Lower leg skin (tissue), 4 donors: Measurements from ENCODE around the gene IL1A. TPM values are rescaled to one million over a fixed set of nuclear protein-coding genes. Genes with fewer than 3 reads are reported as not detected.

Source experiments
- DNase-seq, 2 donors: peaks; one replicate each; pipeline ENCODE4 v3.0.0-alpha.2; 2019; ENCODE audit warnings: low spot score in 2 of 2
- H3K4me3 ChIP-seq: fragments of 200-600 bp; sonication (generic); 2 replicates; pipeline ENCODE4 v1.5.1; 2017; ENCODE audit warnings: mild to moderate bottlenecking, low read depth; ENCODE audit not compliant: poor library complexity, severe bottlenecking
- POLR2A ChIP-seq, 2 donors: fragments of 450-650 bp; IDR thresholded peaks; one replicate each; pipeline ENCODE4 v1.6.1; 2016 to 2017; ENCODE audit warnings: antibody characterized with exemption in 2 of 2, mild to moderate bottlenecking in 1 of 2, moderate library complexity in 1 of 2
- WGBS, 2 donors: methylation state at CpG; one replicate each; pipeline ENCODE4 v1.1.5; 2018; 5-methylcytosine and 5-hydroxymethylcytosine counted together
- intact Hi-C: fragments of 100-400 bp; cut with DNase I; formaldehyde crosslinking; loops from one replicate; pipeline ENCODE4 v1.15.0; 2023; ENCODE audit warnings: low total_unique reads
- total RNA-seq, 4 donors: library from RNA; depleted of rRNA; stranded (reverse); fragments of >200 nt; gene quantifications; one replicate each; pipeline ENCODE4 v1.1.0, GENCODE V29; 2016
- TF ChIP-seq, protein P1 (sequence below), 3 donors: fragments of 450-650 bp; IDR thresholded peaks; one replicate each; pipeline ENCODE4 v1.5.1; 2016; ENCODE audit warnings: antibody characterized with exemption in 3 of 3, mild to moderate bottlenecking in 3 of 3, moderate library complexity in 2 of 3

The IL1A gene
- total RNA-seq, 4 donors from 2014 or later: 0.53 to 5.3 (median 0.84) TPM

DNA sequence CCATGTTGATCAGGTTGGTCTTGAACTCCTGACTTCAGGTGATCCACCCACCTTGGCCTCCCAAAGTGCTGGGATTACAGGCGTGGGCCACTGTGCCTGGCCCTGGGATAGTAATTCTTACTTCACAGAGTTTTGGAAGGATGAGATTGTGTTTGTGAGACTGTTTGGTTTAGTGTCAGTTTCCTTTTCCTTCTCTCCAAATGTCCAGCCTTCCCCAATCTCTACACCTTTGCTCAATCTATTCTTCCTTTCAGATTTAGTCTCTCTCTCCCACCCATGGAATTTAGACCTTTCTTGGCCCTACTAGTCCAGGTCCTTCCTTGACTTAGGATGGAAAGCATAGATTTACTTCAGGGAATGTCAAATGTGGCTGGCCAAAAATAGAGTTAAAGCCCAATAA is 12.2 kb upstream of the IL1A start:
- DNase-seq: no peak
- no peak overlapping the region for H3K4me3 ChIP-seq
- WGBS, 2 donors: 0% methylated on average over 1 of the region's 1 CpG
- no peak for TF ChIP-seq POLR2A (IDR thresholded peaks at IDR 0.05)
- TF ChIP-seq, protein P1, sequence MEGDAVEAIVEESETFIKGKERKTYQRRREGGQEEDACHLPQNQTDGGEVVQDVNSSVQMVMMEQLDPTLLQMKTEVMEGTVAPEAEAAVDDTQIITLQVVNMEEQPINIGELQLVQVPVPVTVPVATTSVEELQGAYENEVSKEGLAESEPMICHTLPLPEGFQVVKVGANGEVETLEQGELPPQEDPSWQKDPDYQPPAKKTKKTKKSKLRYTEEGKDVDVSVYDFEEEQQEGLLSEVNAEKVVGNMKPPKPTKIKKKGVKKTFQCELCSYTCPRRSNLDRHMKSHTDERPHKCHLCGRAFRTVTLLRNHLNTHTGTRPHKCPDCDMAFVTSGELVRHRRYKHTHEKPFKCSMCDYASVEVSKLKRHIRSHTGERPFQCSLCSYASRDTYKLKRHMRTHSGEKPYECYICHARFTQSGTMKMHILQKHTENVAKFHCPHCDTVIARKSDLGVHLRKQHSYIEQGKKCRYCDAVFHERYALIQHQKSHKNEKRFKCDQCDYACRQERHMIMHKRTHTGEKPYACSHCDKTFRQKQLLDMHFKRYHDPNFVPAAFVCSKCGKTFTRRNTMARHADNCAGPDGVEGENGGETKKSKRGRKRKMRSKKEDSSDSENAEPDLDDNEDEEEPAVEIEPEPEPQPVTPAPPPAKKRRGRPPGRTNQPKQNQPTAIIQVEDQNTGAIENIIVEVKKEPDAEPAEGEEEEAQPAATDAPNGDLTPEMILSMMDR (IDR thresholded peaks at IDR 0.05): no peak
- intact Hi-C loops: no loop called here

DNA sequence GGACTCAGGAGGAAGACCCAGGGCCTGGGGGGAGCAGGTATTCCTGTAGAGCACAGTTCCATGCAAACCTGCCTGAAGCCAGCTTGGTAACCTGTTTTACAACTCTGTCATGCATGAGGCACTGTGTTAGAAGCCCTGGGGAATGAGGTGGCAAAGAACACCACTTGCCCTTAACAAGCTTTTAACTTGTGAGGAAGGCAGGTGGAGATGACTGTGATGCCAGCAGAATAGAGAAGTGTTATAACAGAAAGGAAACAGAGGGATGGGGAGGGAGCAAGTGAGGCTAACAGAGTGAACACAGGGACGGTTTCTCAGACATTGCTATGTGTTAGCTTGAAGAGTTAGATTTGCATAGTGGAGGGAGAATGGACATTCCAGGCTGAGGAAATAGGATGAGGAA is 11.5 kb upstream of the IL1A start:
- TF ChIP-seq, protein P1 (IDR thresholded peaks at IDR 0.05): no peak
- no peak for TF ChIP-seq POLR2A (IDR thresholded peaks at IDR 0.05)
- intact Hi-C loops: no loop called here
- peak in 1 of 2 donors; percentile 25 for DNase-seq
- 48 to 61% methylated on average over 1 of the region's 1 CpG for WGBS, 2 donors
- H3K4me3 ChIP-seq: no peak overlapping the region

DNA sequence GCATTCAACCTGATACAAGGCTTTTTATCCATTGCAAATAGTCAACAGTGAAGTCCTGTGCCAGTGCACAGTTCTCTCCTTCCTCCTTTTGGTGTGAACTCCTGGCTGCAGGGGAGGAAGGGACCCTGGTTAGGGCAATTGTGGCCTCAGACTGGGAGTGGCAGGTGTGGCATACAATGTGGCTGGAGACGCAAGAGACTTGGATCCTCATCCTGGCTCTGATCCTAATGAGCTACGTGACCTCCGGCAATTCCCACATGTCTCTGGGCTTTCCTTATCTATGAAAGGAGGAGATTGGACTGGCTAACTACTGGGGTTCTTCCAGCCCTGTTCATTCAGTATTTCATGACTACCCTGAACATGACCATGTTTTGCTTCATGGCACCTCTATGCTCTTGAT is 10.5 kb upstream of the IL1A start:
- WGBS, 2 donors: 36 to 43% methylated on average over 3 of the region's 3 CpGs
- TF ChIP-seq POLR2A (IDR thresholded peaks at IDR 0.05): no peak
- TF ChIP-seq, protein P1 (IDR thresholded peaks at IDR 0.05): no peak
- intact Hi-C loops: no loop called here
- DNase-seq: no peak
- H3K4me3 ChIP-seq: no peak overlapping the region

DNA sequence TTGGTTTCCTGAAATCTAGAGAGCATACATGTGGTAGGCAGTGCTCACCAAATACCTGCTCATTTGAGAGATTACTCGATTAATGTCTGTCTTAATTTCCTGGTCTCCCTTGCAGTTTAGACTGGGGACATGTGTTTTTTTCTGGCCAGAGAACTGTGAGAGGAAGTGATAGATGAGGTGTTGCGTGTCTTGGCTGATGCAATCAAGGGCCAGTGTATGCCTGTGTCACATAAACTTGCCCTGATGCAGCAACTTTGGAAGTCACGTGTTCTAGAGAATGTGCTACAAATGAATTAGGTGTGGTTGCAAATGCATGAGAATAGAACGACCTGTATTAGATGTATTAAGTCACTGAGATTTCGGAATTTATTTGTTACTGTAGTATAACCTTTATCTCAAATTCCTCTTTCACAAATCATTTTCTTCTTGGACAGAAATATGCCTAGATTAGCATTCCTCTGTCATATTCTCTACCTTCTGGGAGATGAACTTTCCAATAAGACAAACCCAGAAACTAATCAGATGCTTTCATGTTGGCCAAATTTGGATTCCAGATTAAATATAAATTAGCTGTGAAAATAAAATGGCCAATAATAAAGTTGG is 9.9 kb upstream of the IL1A start:
- no peak overlapping the region for H3K4me3 ChIP-seq
- TF ChIP-seq, protein P1 (IDR thresholded peaks at IDR 0.05): no peak
- TF ChIP-seq POLR2A (IDR thresholded peaks at IDR 0.05): no peak
- intact Hi-C loops: no loop called here
- DNase-seq: peak in 1 of 2 donors; percentile 60
- 26 to 32% methylated on average over 5 of the region's 5 CpGs for WGBS, 2 donors

DNA sequence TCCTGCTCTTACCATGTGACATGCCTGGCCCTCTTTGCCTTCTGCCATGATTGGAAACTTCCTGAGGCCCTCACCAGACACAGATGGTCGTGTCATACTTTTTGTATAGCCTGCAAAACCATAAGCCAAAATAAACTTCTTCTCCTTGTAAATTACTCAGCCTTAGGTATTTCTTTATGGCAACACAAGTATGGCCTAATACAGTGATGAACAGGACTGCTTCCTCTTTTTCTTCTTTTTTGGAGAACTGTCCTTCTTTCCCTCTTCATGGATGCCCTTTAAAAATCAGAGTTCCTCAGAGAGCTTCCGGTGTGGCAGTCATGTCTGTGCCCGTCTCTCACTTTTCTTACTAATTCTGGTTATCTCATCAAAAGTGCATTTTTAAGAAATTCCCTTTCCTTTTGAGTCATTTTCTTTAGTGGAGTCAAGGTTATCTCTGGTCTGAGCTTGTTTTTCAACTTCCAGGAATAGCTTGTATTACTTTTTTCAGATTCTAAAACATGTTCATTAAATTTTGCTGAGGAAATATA is 9.2 kb upstream of the IL1A start:
- no peak for TF ChIP-seq POLR2A (IDR thresholded peaks at IDR 0.05)
- TF ChIP-seq, protein P1 (IDR thresholded peaks at IDR 0.05): no peak
- WGBS, 2 donors: 41 to 42% methylated on average over 3 of the region's 3 CpGs
- DNase-seq: no peak
- H3K4me3 ChIP-seq: no peak overlapping the region
- intact Hi-C loops: no loop called here

DNA sequence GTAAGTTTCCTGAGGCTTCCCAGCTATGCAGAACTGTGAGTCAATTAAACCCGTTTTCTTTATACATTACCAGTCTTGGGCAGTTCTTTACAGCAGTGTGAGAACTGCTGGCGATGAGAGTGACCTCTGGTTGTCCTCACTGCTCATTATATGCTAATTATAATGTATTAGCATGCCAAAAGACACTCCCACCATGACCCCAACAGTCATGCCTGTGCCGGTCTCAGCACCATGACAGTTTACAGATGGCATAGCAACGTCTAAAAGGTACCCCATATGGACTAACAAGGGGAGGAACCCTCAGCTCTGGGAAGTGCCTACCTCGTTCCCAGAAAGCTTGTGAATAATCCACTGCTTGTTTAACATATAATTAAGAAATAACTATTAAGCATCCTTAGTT is 8.1 kb upstream of the IL1A start:
- intact Hi-C loops: no loop called here
- no peak overlapping the region for H3K4me3 ChIP-seq
- TF ChIP-seq, protein P1 (IDR thresholded peaks at IDR 0.05): no peak
- TF ChIP-seq POLR2A (IDR thresholded peaks at IDR 0.05): no peak
- DNase-seq: no peak
- WGBS, 2 donors: 84 to 85% methylated on average over 5 of the region's 5 CpGs
